ENCODE data around the gene OBSL1.

Gene OBSL1

DNA sequence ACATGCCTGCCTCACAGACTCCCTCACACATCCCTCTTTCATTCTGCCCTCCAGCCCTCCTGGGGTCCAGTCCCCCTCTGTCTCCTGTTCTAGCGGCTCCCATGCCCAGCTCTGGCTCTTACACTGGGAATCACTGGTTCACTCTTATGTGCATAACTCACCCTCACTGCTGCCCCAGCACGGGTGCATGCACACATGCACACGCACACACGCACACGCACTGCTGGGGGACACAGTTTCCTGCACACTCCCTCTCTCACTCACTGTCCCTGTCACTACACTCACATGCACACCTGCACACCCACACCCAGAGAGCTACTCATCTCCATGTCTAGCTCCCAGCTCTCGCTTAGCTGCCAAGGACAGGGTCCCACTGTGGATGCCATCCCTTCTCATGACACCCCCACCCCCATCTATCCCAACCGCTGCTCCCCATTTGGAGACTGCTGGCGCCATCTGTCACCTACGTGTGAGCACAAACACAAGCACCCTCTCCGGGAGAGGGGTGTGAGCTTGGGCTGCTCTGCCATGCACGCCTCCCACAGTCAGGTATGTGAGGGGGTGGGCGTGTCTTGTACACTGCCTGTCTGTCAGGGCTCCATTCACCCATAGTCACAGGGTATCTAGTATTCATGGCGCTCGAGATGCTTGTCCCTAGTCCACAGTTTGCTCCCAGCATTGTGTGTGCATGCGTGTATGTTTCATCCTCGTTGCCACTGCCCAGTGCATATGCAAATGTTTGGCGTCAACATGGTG lies 55.3 kb downstream of the OBSL1 start:
- TF ChIP-seq RAD21 (IDR thresholded peaks at IDR 0.05; ENCODE audit: low read depth) (no peak), TAF1 (IDR thresholded peaks at IDR 0.05; ENCODE audit: low read depth) (no peak), YY1 (IDR thresholded peaks at IDR 0.05; ENCODE audit: low read depth) (no peak), CREB1 (IDR thresholded peaks at IDR 0.05; ENCODE audit: low read depth) (no peak), EGR1 (IDR thresholded peaks at IDR 0.05) (no peak), TCF12 (IDR thresholded peaks at IDR 0.05; ENCODE audit: low read depth) (no peak), FOXM1 (IDR thresholded peaks at IDR 0.05; ENCODE audit: borderline replicate concordance, low read depth) (no peak), ZBTB7A (IDR thresholded peaks at IDR 0.05; ENCODE audit: low read depth) (no peak), NFIC (IDR thresholded peaks at IDR 0.05) (no peak), CEBPB (IDR thresholded peaks at IDR 0.05) (no peak), TEAD4 (IDR thresholded peaks at IDR 0.05) (no peak), EP300 (IDR thresholded peaks at IDR 0.05; ENCODE audit: borderline replicate concordance) (no peak)
- TF ChIP-seq, protein P1, sequence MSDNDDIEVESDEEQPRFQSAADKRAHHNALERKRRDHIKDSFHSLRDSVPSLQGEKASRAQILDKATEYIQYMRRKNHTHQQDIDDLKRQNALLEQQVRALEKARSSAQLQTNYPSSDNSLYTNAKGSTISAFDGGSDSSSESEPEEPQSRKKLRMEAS (IDR thresholded peaks at IDR 0.05), result no peak
- TF ChIP-seq, protein P2, sequence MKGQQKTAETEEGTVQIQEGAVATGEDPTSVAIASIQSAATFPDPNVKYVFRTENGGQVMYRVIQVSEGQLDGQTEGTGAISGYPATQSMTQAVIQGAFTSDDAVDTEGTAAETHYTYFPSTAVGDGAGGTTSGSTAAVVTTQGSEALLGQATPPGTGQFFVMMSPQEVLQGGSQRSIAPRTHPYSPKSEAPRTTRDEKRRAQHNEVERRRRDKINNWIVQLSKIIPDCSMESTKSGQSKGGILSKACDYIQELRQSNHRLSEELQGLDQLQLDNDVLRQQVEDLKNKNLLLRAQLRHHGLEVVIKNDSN (IDR thresholded peaks at IDR 0.05), result no peak
- TF ChIP-seq, protein P3, sequence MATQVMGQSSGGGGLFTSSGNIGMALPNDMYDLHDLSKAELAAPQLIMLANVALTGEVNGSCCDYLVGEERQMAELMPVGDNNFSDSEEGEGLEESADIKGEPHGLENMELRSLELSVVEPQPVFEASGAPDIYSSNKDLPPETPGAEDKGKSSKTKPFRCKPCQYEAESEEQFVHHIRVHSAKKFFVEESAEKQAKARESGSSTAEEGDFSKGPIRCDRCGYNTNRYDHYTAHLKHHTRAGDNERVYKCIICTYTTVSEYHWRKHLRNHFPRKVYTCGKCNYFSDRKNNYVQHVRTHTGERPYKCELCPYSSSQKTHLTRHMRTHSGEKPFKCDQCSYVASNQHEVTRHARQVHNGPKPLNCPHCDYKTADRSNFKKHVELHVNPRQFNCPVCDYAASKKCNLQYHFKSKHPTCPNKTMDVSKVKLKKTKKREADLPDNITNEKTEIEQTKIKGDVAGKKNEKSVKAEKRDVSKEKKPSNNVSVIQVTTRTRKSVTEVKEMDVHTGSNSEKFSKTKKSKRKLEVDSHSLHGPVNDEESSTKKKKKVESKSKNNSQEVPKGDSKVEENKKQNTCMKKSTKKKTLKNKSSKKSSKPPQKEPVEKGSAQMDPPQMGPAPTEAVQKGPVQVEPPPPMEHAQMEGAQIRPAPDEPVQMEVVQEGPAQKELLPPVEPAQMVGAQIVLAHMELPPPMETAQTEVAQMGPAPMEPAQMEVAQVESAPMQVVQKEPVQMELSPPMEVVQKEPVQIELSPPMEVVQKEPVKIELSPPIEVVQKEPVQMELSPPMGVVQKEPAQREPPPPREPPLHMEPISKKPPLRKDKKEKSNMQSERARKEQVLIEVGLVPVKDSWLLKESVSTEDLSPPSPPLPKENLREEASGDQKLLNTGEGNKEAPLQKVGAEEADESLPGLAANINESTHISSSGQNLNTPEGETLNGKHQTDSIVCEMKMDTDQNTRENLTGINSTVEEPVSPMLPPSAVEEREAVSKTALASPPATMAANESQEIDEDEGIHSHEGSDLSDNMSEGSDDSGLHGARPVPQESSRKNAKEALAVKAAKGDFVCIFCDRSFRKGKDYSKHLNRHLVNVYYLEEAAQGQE (IDR thresholded peaks at IDR 0.05; ENCODE audit: low read depth), result no peak

DNA sequence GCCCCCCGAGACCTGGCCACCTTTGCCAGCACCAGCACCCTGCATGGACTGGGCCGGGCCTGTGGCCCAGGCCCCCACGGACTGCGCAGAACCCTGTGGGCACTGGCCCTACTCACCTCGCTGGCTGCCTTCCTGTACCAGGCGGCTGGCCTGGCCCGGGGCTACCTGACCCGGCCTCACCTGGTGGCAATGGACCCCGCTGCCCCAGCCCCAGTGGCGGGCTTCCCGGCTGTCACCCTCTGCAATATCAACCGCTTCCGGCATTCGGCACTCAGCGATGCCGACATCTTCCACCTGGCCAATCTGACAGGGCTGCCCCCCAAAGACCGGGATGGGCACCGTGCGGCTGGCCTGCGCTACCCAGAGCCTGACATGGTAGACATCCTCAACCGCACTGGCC lies 56.5 kb downstream of the OBSL1 start:
- TF ChIP-seq, protein P3 (IDR thresholded peaks at IDR 0.05; ENCODE audit: low read depth), result no peak
- TF ChIP-seq TEAD4 (IDR thresholded peaks at IDR 0.05) (no peak), TAF1 (IDR thresholded peaks at IDR 0.05; ENCODE audit: low read depth) (no peak), FOXM1 (IDR thresholded peaks at IDR 0.05; ENCODE audit: borderline replicate concordance, low read depth) (no peak), CREB1 (IDR thresholded peaks at IDR 0.05; ENCODE audit: low read depth) (no peak), YY1 (IDR thresholded peaks at IDR 0.05; ENCODE audit: low read depth) (no peak), RAD21 (IDR thresholded peaks at IDR 0.05; ENCODE audit: low read depth) (no peak), EGR1 (IDR thresholded peaks at IDR 0.05) (no peak), NFIC (IDR thresholded peaks at IDR 0.05) (no peak), CEBPB (IDR thresholded peaks at IDR 0.05) (no peak), TCF12 (IDR thresholded peaks at IDR 0.05; ENCODE audit: low read depth) (no peak)
- TF ChIP-seq, protein P1 (IDR thresholded peaks at IDR 0.05), result no peak
- TF ChIP-seq, protein P2 (IDR thresholded peaks at IDR 0.05), result no peak

DNA sequence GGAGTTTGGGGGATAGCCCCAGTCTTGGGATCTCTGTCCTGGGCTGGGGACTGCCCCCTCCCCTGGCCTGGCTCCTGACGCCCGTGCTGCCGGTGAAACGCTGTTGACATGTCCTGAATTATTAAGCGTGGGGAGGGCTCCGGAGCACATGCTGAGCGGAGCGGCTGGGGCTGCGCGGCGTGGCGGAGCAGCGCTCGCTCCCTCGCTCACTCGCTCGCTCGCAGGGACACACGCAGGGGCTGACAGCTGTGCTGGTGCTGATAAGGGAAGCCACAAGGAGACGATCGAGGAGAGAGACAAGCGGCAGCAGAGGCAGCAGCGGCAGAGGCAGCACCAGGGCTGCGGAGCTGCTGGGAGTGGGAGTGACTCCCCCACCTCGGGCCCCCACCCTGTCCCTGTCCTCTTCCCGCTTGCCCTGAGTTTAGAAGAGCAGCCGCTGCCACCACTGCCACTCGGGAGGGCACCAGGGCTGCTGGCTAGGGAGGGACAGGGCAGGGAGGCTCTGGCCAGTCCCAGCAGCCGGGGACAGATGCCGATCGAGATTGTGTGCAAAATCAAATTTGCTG lies 57.1 kb downstream of the OBSL1 start, which contains the start of gene ASIC4:
Gene ASIC4, plus strand, starts transcription at position 287 of the 566 bp plus-strand sequence. Its CDS starts 243 bp downstream, at position 530.
- no peak for TF ChIP-seq YY1 (IDR thresholded peaks at IDR 0.05; ENCODE audit: low read depth)
- TF ChIP-seq EGR1 (IDR thresholded peaks at IDR 0.05), result no peak

DNA sequence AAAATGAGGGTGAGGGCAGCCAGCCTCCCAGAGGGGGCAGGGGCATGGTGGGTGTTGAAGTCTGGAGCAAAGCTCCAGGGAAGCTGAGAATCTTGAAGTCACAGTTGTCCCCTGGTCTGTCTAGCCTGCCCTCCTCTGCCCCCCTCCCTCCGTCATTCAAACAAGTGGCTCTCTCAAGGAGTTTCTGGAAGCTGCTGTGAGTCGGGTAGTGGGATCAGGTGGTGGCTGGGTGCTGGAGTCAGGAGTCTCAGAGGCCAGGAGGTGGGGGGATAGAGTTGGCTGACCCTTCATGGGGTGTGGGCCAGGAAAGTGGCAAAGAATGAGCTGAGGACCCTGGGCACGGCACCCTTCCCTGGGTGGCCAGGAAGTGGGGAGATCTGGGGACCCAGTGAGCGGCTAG lies 57.6 kb downstream of the OBSL1 start:
- TF ChIP-seq, protein P3 (IDR thresholded peaks at IDR 0.05; ENCODE audit: low read depth), result no peak
- no peak for TF ChIP-seq EGR1 (IDR thresholded peaks at IDR 0.05)
- TF ChIP-seq NFIC (IDR thresholded peaks at IDR 0.05), result no peak
- no peak for TF ChIP-seq ZBTB7A (IDR thresholded peaks at IDR 0.05; ENCODE audit: low read depth)
- TF ChIP-seq TEAD4 (IDR thresholded peaks at IDR 0.05), result no peak
- no peak for TF ChIP-seq RAD21 (IDR thresholded peaks at IDR 0.05; ENCODE audit: low read depth)
- TF ChIP-seq CREB1 (IDR thresholded peaks at IDR 0.05; ENCODE audit: low read depth), result no peak
